HepG2 (cell line): Measurements from ENCODE around the gene RBCK1. TPM values are rescaled to one million over a fixed set of nuclear protein-coding genes. Genes with fewer than 3 reads are reported as not detected.
A peak's percentile ranks its signal among the peaks of the same experiment; 100 is the strongest.

Experiments used
- FOXK1 ChIP-seq: sonication (generic); formaldehyde crosslinking; IDR thresholded peaks from 2 replicates; pipeline ENCODE4 v1.4.0; 2020; ENCODE audit warnings: low read depth, missing genetic modification reagents, borderline replicate concordance
- KDM1A ChIP-seq: IDR thresholded peaks from 2 replicates; pipeline ENCODE4 v1.6.1; 2016; ENCODE audit warnings: missing compliant biosample characterization
- KDM2A ChIP-seq: sonication (generic); formaldehyde crosslinking; IDR thresholded peaks from 2 replicates; pipeline ENCODE4 v1.4.0; 2020; ENCODE audit warnings: low read depth, missing genetic modification reagents, borderline replicate concordance
- MLLT10 ChIP-seq: sonication (generic); formaldehyde crosslinking; IDR thresholded peaks from 2 replicates; pipeline ENCODE4 v1.4.0; 2020; ENCODE audit warnings: missing genetic modification reagents
- PBX3 ChIP-seq: sonication (generic); formaldehyde crosslinking; IDR thresholded peaks from 2 replicates; pipeline ENCODE4 v1.8.1; 2023; ENCODE audit warnings: missing genetic modification reagents, inconsistent platforms, borderline replicate concordance
- PHB2 ChIP-seq: fragments of 450-650 bp; IDR thresholded peaks from 2 replicates; pipeline ENCODE4 v1.6.1; 2018; ENCODE audit not compliant: partially characterized antibody
- SMC3 ChIP-seq: IDR thresholded peaks from 2 replicates; pipeline ENCODE4 v1.6.1; 2011; ENCODE audit warnings: low read length, improper control_type of control experiment
- SOX13 ChIP-seq, 3 experiments: fragments of 450-650 bp in 1 of 3; sonication (generic) in 1 of 3; formaldehyde crosslinking in 1 of 3; IDR thresholded peaks in 2 of 3; conservative IDR thresholded peaks in 1 of 3; 2 replicates each; pipeline versions ENCODE4 v1.5.0 to v1.6.1; 2016 to 2020; ENCODE audit warnings: antibody characterized with exemption in 1 of 3, mild to moderate bottlenecking in 1 of 3, missing compliant biosample characterization in 1 of 3, missing genetic modification reagents in 1 of 3, moderate library complexity in 1 of 3
- SOX5 ChIP-seq: IDR thresholded peaks from 2 replicates; pipeline ENCODE4 v1.6.1; 2016; ENCODE audit warnings: borderline replicate concordance
- TRIM22 ChIP-seq: fragments of 450-650 bp; IDR thresholded peaks from 2 replicates; pipeline ENCODE4 v1.6.1; 2017
- ZBTB8A ChIP-seq: sonication (generic); formaldehyde crosslinking; IDR thresholded peaks from 2 replicates; pipeline ENCODE4 v1.4.0; 2020; ENCODE audit warnings: mild to moderate bottlenecking, low read depth, missing genetic modification reagents, borderline replicate concordance
- ZEB1 ChIP-seq: IDR thresholded peaks from 2 replicates; pipeline ENCODE4 v1.6.1; 2012; ENCODE audit warnings: mild to moderate bottlenecking, low read depth, inconsistent platforms; ENCODE audit not compliant: insufficient replicate concordance
- ZFP90 ChIP-seq: sonication (generic); formaldehyde crosslinking; IDR thresholded peaks from 2 replicates; pipeline ENCODE4 v1.8.0; 2022; ENCODE audit warnings: missing genetic modification reagents, mild to moderate bottlenecking, inconsistent platforms, borderline replicate concordance
- ZNF180 ChIP-seq: sonication (generic); formaldehyde crosslinking; IDR thresholded peaks from 2 replicates; pipeline ENCODE4 v1.4.0; 2020; ENCODE audit warnings: low read depth, missing genetic modification reagents, borderline replicate concordance
- ZNF33B ChIP-seq: sonication (generic); formaldehyde crosslinking; IDR thresholded peaks from 2 replicates; pipeline ENCODE4 v1.5.1; 2020; ENCODE audit warnings: mild to moderate bottlenecking, missing genetic modification reagents
- ZNF430 ChIP-seq: sonication (generic); formaldehyde crosslinking; IDR thresholded peaks from 2 replicates; pipeline ENCODE4 v1.9.0; 2021; ENCODE audit warnings: mild to moderate bottlenecking, missing genetic modification reagents
- ZNF510 ChIP-seq: sonication (generic); formaldehyde crosslinking; IDR thresholded peaks from 2 replicates; pipeline ENCODE4 v1.4.0; 2020; ENCODE audit warnings: low read depth, mild to moderate bottlenecking, missing genetic modification reagents
- ZNF546 ChIP-seq: sonication (generic); formaldehyde crosslinking; conservative IDR thresholded peaks from 2 replicates; pipeline ENCODE4 v1.8.1; 2023; ENCODE audit warnings: mild to moderate bottlenecking, missing genetic modification reagents
- ZNF614 ChIP-seq: IDR thresholded peaks from 2 replicates; pipeline ENCODE4 v1.6.1; 2018; ENCODE audit warnings: missing biosample characterization, missing genetic modification reagents, inconsistent platforms, borderline replicate concordance
- ZNF737 ChIP-seq: sonication (generic); formaldehyde crosslinking; IDR thresholded peaks from 2 replicates; pipeline ENCODE4 v1.5.0; 2020; ENCODE audit warnings: missing genetic modification reagents, mild to moderate bottlenecking, borderline replicate concordance
- polyA plus RNA-seq, 8 experiments: library from polyadenylated mRNA; depleted of rRNA in 3 of 8; stranded (reverse) in 7 of 8; unstranded in 1 of 8; fragments of >200 nt; fragmentation: Illumina TruSeq in 4 of 8; extraction: Trizol in 4 of 8; gene quantifications; 2 replicates each; pipeline versions ENCODE4 v1.2.1 to v1.2.3, GENCODE V29; 2011 to 2016; ENCODE audit warnings: low read depth in 4 of 8, missing spikeins in 1 of 8, mixed read lengths in 1 of 8; ENCODE audit not compliant: insufficient read depth in 1 of 8
- total RNA-seq, 5 experiments: library from RNA; depleted of rRNA; stranded (reverse); fragments of >200 nt; fragmentation: Illumina TruSeq; extraction: Trizol; gene quantifications; 2 replicates each; pipeline ENCODE4 v1.2.3, GENCODE V29; 2016; ENCODE audit warnings: low read depth in 1 of 5
- TF ChIP-seq, protein P1 (sequence below), 2 experiments: sonication (generic) in 1 of 2; formaldehyde crosslinking in 1 of 2; IDR thresholded peaks; 2 replicates each; pipeline versions ENCODE4 v1.4.0 to v1.6.1; 2016 to 2020; ENCODE audit warnings: borderline replicate concordance in 1 of 2, low read depth in 1 of 2, mild to moderate bottlenecking in 1 of 2, missing genetic modification reagents in 1 of 2

The RBCK1 gene
- total and polyA plus RNA-seq, 2 of the 13 experiments (the other 11 are each of a cell fraction or from before 2014, with no cell fraction given), result 149 to 215 TPM

DNA sequence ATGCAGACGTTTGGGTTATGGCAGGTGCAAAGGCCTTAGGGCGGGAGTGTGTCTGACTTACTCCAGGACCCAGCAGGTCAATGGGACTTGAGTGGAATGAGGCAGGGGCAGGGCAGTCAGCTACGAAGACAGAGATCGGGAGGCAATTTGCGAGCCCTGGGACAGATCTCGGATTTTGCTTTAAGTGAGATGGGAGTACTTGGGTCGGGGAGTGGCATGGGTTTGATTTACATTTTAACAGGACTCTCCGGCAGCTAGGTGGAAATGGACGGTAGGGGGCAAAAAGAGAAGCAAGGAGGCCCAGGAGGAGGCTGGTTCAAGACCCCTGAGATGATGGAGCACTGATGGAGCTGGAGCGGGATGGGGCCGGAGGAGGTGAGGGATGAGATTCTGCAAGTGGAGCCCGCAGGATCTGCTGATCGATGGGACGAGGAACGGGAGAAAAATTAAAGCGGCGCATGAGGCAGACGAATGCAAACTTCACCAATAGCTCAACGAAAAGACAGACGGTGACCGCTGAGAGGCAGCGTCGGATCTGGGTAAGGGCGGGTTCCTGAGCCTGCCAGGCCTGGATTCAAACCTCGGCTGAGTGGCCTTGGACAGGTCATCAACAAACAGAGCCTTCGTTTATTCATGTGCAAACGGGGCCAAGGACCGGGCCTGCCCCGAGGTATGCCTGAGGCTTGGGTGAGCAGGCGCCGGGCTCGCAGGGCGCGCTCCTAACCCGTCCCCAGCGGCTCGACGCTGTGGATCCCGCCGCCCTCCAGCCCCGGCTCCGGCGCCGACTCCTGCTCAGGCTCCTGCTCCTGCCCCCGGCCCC is 756 bp upstream of the RBCK1 start (continued):
- no peak for TF ChIP-seq TRIM22
- TF ChIP-seq, protein P1, sequence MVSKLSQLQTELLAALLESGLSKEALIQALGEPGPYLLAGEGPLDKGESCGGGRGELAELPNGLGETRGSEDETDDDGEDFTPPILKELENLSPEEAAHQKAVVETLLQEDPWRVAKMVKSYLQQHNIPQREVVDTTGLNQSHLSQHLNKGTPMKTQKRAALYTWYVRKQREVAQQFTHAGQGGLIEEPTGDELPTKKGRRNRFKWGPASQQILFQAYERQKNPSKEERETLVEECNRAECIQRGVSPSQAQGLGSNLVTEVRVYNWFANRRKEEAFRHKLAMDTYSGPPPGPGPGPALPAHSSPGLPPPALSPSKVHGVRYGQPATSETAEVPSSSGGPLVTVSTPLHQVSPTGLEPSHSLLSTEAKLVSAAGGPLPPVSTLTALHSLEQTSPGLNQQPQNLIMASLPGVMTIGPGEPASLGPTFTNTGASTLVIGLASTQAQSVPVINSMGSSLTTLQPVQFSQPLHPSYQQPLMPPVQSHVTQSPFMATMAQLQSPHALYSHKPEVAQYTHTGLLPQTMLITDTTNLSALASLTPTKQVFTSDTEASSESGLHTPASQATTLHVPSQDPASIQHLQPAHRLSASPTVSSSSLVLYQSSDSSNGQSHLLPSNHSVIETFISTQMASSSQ (IDR thresholded peaks at IDR 0.05; ENCODE audit: low read depth), result no peak; the same call in 1 of the 2 replicates
- TF ChIP-seq, protein P1 (CRISPR knock-in tag; IDR thresholded peaks at IDR 0.05; ENCODE audit: borderline replicate concordance), result peak; percentile 55; the same call in 1 of the 2 replicates
- no peak; the same call in 1 of the 2 replicates for TF ChIP-seq SMC3
- TF ChIP-seq ZEB1, result no peak
- 0 out of 2 replicates have a peak, but pooled peaks have one; percentile 24 for TF ChIP-seq ZNF546
- TF ChIP-seq FOXK1 (CRISPR knock-in tag), result no peak; the same call in 1 of the 2 replicates
- TF ChIP-seq MLLT10 (CRISPR knock-in tag), result 0 out of 2 replicates have a peak, but pooled peaks have one; percentile 72
- peak; percentile 86; the same call in 1 of the 2 replicates for TF ChIP-seq ZNF430 (CRISPR knock-in tag)
- TF ChIP-seq ZNF510 (CRISPR knock-in tag), result peak; percentile 78; the same call in 1 of the 2 replicates
- TF ChIP-seq PHB2, result no peak
- TF ChIP-seq PBX3 (CRISPR knock-in tag), result 0 out of 2 replicates have a peak, but pooled peaks have one; percentile 34
- TF ChIP-seq KDM2A (CRISPR knock-in tag), result peak; percentile 85
- TF ChIP-seq SOX13 (IDR thresholded peaks at IDR 0.05), result 0 out of 2 replicates have a peak, but pooled peaks have one; percentile 52
- TF ChIP-seq SOX13 (CRISPR knock-in tag; conservative IDR thresholded peaks at IDR 0.05 in 1 of 2, IDR thresholded peaks at IDR 0.05 in 1 of 2), result peak; percentile 60 to 66; a peak in 2 of 4 replicates
- peak; percentile 72 for TF ChIP-seq ZNF614 (CRISPR knock-in tag)
- peak; percentile 47; the same call in 1 of the 2 replicates for TF ChIP-seq ZFP90
- TF ChIP-seq KDM1A, result no peak; the same call in 1 of the 2 replicates
- TF ChIP-seq ZBTB8A (CRISPR knock-in tag), result no peak; the same call in 1 of the 2 replicates
- peak; percentile 63; the same call in 1 of the 2 replicates for TF ChIP-seq ZNF180 (CRISPR knock-in tag)
- TF ChIP-seq ZNF33B (CRISPR knock-in tag), result peak; percentile 86
- peak; percentile 55; the same call in 1 of the 2 replicates for TF ChIP-seq SOX5 (CRISPR knock-in tag)
- TF ChIP-seq ZNF737, result peak; percentile 95; the same call in 1 of the 2 replicates
